ENCODE measurements around the gene MRPL16.

Gene MRPL16

DNA sequence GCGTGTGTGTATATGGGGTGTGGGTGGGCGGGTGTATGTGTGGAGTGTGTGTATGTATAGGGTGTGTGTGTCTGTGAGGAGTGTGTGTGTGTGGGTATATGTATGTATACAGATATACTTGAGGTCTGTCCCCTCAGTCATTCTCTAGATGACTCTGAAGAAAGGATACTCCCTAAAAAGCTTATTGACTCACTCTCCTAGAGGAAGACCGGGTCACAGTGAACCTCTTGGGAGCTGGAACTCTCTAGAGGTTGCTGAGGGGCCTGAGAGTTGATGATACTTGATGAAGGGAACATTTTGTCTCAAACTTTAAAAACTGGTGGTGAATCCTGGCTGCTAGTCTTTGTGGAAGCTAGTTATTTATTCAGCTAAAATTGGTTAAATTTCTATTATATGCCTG, 40.3 kb downstream of the MRPL16 start:
- no peak for DNase-seq

GRCh38 chr11:59769828-59770227, 40.8 kb downstream of the MRPL16 start:
- no peak for DNase-seq

DNA sequence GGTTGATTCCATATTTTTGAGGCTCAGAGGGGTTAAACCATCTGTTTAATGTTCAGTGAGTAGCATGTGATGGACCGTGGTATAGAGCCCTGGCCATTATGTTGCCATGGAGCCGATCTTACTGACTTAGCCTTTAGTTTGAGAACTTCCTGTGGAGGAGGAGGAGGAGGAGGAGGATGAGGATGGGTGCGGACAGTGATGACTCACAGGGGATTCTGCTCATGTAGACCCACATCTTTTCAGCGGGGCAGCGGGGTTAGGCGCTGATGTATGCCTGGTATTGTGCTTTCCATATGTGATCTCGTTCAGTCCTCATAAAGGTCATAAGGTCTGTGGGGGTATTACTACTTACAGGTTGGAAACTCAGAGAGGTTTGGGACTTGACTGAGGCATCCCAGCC, 41.5 kb downstream of the MRPL16 start:
- DNase-seq, result no peak

DNA sequence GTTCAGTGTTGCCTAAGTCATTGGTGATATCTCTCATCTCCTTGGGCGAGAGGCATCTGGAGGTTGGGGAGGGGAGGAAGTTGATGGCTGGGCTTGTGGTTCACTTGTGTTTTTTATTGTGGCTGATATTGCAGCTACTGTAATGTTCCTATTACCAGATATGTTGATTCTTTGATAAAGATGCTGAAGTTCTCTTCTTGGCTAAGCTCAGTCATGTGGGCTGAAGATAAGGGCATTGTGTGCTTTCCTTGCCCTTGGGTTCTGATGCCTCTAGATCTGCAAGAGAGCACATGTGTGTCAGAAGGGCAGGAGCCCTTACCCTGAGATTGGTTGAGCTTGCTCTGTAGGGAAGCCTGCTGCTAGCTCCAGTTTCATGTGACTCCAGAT, 43.4 kb downstream of the MRPL16 start:
- no peak for DNase-seq

GRCh38 chr11:59766542-59767224, 43.9 kb downstream of the MRPL16 start:
- DNase-seq, result no peak

- no peak for DNase-seq
These were observed 45.4 kb downstream of the MRPL16 start for GRCh38 chr11:59765068-59765735.

- no peak for DNase-seq
These were observed 48.6 kb downstream of the MRPL16 start for GRCh38 chr11:59761993-59762392.

- DNase-seq, result no peak
These were observed 49.8 kb downstream of the MRPL16 start for GRCh38 chr11:59760771-59761170.

GRCh38 chr11:59759900-59760299, 50.7 kb downstream of the MRPL16 start:
- DNase-seq, result no peak

DNA sequence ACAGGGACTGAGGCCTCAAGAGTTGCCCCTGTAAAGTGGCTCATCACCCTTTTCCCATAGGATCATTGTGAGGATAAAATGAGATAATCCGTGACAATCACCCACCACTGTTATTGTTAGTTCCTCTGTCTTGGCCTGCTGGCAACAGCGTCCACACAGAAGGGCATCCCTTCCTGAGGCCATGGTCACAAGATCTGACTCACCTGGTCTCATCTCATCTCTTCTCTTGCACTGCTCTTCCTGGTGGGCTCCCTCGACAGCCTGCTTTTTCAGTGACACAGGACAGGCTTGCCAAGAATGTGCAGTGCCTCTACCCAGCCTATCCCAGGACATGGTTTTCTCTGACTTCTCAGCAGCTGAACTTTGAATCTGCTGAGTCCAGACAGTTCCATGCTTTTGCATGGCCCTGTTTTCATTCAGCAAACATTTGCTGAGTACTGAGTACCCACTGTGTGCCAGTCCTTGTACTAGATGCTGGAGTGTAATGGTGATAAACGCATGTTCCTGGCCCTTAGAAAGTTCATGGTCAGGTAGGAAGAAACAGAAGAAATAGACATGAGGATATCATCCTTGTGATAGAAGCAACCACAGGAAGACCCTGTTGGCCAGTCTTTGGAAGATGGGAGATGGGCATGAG, 52.1 kb downstream of the MRPL16 start:
- DNase-seq, result no peak

DNA sequence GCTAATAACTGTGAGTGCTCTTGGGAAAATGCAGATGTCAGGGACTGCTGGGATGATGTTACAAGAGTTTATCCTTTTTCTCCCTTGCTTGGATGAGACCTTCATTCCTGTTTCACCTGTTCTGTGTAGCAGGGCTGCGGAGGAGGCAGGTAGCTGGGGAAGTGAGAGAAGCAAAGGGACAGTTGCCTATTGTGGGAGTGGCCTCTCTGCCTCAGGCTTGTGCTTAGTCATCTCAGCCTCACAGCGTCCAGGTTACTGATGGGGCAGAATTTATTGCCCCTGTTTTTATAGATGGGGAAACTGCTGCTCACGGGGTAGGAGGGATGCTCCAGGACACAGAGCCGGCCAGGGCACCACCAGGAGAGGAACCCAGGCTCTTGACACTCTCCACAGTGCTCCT, 53.7 kb downstream of the MRPL16 start:
- no peak for DNase-seq

- no peak for DNase-seq
These were observed 54.1 kb downstream of the MRPL16 start for GRCh38 chr11:59756558-59756840.

All from right hindlimb (tissue), 1 donor.